IPS DF 6.9 (cell line): ENCODE data around the gene DYNC1I1.

Source experiments
- DNase-seq: peaks from one replicate; pipeline ENCODE4 v3.0.0-alpha.2; 2013; ENCODE audit warnings: low read depth, low spot score
- H3K27ac ChIP-seq: one replicate; pipeline ENCODE4 v1.5.1; 2013; ENCODE audit warnings: low read length, control low read depth
- H3K27me3 ChIP-seq: 2 replicates; pipeline ENCODE4 v1.6.1; 2013; ENCODE audit warnings: mild to moderate bottlenecking, low read length; ENCODE audit not compliant: control insufficient read depth, insufficient read depth
- H3K36me3 ChIP-seq: 2 replicates; pipeline ENCODE4 v1.6.1; 2013; ENCODE audit warnings: low read length; ENCODE audit not compliant: control insufficient read depth, insufficient read depth
- H3K4me1 ChIP-seq: 2 replicates; pipeline ENCODE4 v1.6.1; 2013; ENCODE audit warnings: low read length; ENCODE audit not compliant: control insufficient read depth, insufficient read depth
- H3K4me3 ChIP-seq: 2 replicates; pipeline ENCODE4 v1.5.1; 2013; ENCODE audit warnings: mild to moderate bottlenecking, low read length
- H3K9me3 ChIP-seq: 2 replicates; pipeline ENCODE4 v1.6.1; 2013; ENCODE audit warnings: low read length, inconsistent platforms; ENCODE audit not compliant: control insufficient read depth, insufficient read depth
- WGBS: extraction: QIAGEN DNeasy Blood & Tissue Kit; methylation state at CpG from one replicate; pipeline ENCODE4 v1.1.7; 2013; ENCODE audit warnings: mixed read lengths, missing lambda C conversion rate; ENCODE audit not compliant: insufficient read length, insufficient coverage; 5-methylcytosine and 5-hydroxymethylcytosine counted together

DYNC1I1 gene

GRCh38 chr7:96005271-96005670 lies 232.9 kb downstream of the DYNC1I1 start:
- Histone ChIP-seq H3K4me1 (no peaks in the 10 kb centered on the region), H3K27ac (no peak overlapping the region), H3K36me3 (no peaks in the 10 kb centered on the region), H3K27me3 (no peaks in the 10 kb centered on the region), H3K9me3 (no peaks in the 10 kb centered on the region), H3K4me3 (no peak overlapping the region)
- no CpG with 5 or more reads among the region's 5 CpGs for WGBS
- no peak for DNase-seq

GRCh38 chr7:96009148-96009547 lies 236.8 kb downstream of the DYNC1I1 start:
- Histone ChIP-seq H3K27ac (no peak overlapping the region), H3K4me1 (no peaks in the 10 kb centered on the region), H3K9me3 (no peaks in the 10 kb centered on the region), H3K27me3 (no peaks in the 10 kb centered on the region), H3K36me3 (no peaks in the 10 kb centered on the region), H3K4me3 (no peak overlapping the region)
- DNase-seq, result no peak
- no CpG with 5 or more reads among the region's 2 CpGs for WGBS

- no peaks in the 10 kb centered on the region for H3K36me3 ChIP-seq
- H3K27ac ChIP-seq, result no peak overlapping the region
- no peaks in the 10 kb centered on the region for H3K9me3 ChIP-seq
- DNase-seq, result no peak
- H3K27me3 ChIP-seq, result no peaks in the 10 kb centered on the region
- no CpG with 5 or more reads among the region's 2 CpGs for WGBS
- no peak overlapping the region for H3K4me3 ChIP-seq
- no peaks in the 10 kb centered on the region for H3K4me1 ChIP-seq
Measured at GRCh38 chr7:96013836-96014235, 241.5 kb downstream of the DYNC1I1 start.

- Histone ChIP-seq H3K36me3 (no peaks in the 10 kb centered on the region), H3K27ac (no peak overlapping the region), H3K4me1 (no peaks in the 10 kb centered on the region), H3K4me3 (no peak overlapping the region), H3K27me3 (no peaks in the 10 kb centered on the region), H3K9me3 (no peaks in the 10 kb centered on the region)
- no peak for DNase-seq
- no CpG with 5 or more reads among the region's 1 CpG for WGBS
Measured at GRCh38 chr7:96014617-96015016, 242.3 kb downstream of the DYNC1I1 start.

GRCh38 chr7:96016056-96016586 lies 243.8 kb downstream of the DYNC1I1 start:
- H3K27me3 ChIP-seq, result no peaks in the 10 kb centered on the region
- WGBS, result no CpG with 5 or more reads among the region's 3 CpGs

GRCh38 chr7:96016735-96017134 lies 244.4 kb downstream of the DYNC1I1 start:
- Histone ChIP-seq H3K4me1 (no peaks in the 10 kb centered on the region), H3K4me3 (no peak overlapping the region), H3K27ac (no peak overlapping the region), H3K9me3 (no peaks in the 10 kb centered on the region), H3K27me3 (no peaks in the 10 kb centered on the region), H3K36me3 (no peaks in the 10 kb centered on the region)
- no CpG with 5 or more reads among the region's 2 CpGs for WGBS
- DNase-seq, result no peak

More at GRCh38 chr7:96016056-96016586, 243.8 kb downstream of the DYNC1I1 start:
- no peaks in the 10 kb centered on the region for H3K9me3 ChIP-seq
- no peak overlapping the region for H3K4me3 ChIP-seq
- no peaks in the 10 kb centered on the region for H3K36me3 ChIP-seq
- H3K27ac ChIP-seq, result no peak overlapping the region
- H3K4me1 ChIP-seq, result no peaks in the 10 kb centered on the region
- DNase-seq, result no peak

- no peak for DNase-seq
- no peak overlapping the region for H3K4me3 ChIP-seq
- no peak overlapping the region for H3K27ac ChIP-seq
- no CpG with 5 or more reads among the region's 3 CpGs for WGBS
- no peaks in the 10 kb centered on the region for H3K9me3 ChIP-seq
- H3K27me3 ChIP-seq, result no peaks in the 10 kb centered on the region
- H3K36me3 ChIP-seq, result no peaks in the 10 kb centered on the region
- H3K4me1 ChIP-seq, result no peaks in the 10 kb centered on the region
Measured at GRCh38 chr7:96017877-96018276, 245.5 kb downstream of the DYNC1I1 start.

- H3K9me3 ChIP-seq, result no peaks in the 10 kb centered on the region
- H3K4me3 ChIP-seq, result no peak overlapping the region
- no peaks in the 10 kb centered on the region for H3K4me1 ChIP-seq
- H3K27ac ChIP-seq, result no peak overlapping the region
- no peak for DNase-seq
- WGBS, result no CpG with 5 or more reads among the region's 4 CpGs
- no peaks in the 10 kb centered on the region for H3K36me3 ChIP-seq
- H3K27me3 ChIP-seq, result no peaks in the 10 kb centered on the region
Measured at GRCh38 chr7:96021568-96021967, 249.2 kb downstream of the DYNC1I1 start.

GRCh38 chr7:96023387-96023786 lies 251.0 kb downstream of the DYNC1I1 start:
- H3K4me1 ChIP-seq, result no peaks in the 10 kb centered on the region
- WGBS, result no CpG with 5 or more reads among the region's 3 CpGs
- H3K9me3 ChIP-seq, result no peaks in the 10 kb centered on the region
- H3K4me3 ChIP-seq, result no peak overlapping the region
- H3K36me3 ChIP-seq, result no peaks in the 10 kb centered on the region
- no peaks in the 10 kb centered on the region for H3K27me3 ChIP-seq
- DNase-seq, result no peak
- H3K27ac ChIP-seq, result no peak overlapping the region

GRCh38 chr7:96026010-96026409 lies 253.7 kb downstream of the DYNC1I1 start:
- H3K4me3 ChIP-seq, result no peak overlapping the region
- WGBS, result no CpG with 5 or more reads among the region's 2 CpGs
- H3K27ac ChIP-seq, result no peak overlapping the region
- no peaks in the 10 kb centered on the region for H3K9me3 ChIP-seq
- no peak for DNase-seq
- no peaks in the 10 kb centered on the region for H3K36me3 ChIP-seq
- no peaks in the 10 kb centered on the region for H3K27me3 ChIP-seq
- no peaks in the 10 kb centered on the region for H3K4me1 ChIP-seq

- Histone ChIP-seq H3K27me3 (no peaks in the 10 kb centered on the region), H3K36me3 (no peaks in the 10 kb centered on the region), H3K27ac (no peak overlapping the region), H3K4me1 (no peaks in the 10 kb centered on the region), H3K4me3 (no peak overlapping the region), H3K9me3 (no peaks in the 10 kb centered on the region)
- WGBS, result no CpG with 5 or more reads among the region's 1 CpG
- DNase-seq, result no peak
Measured at GRCh38 chr7:96026611-96027010, 254.3 kb downstream of the DYNC1I1 start.
